MM.1S (cell line): Measurements from ENCODE around the gene FERMT2.

ENCODE experiments used
- DNase-seq: peaks from one replicate; pipeline ENCODE4 v3.0.0-alpha.2; 2015
- H2AFZ ChIP-seq: fragments of 300-600 bp; sonication (generic); 2 replicates; pipeline ENCODE4 v1.6.0; 2016; ENCODE audit warnings: antibody characterized with exemption, low read length
- H3F3A ChIP-seq: fragments of 300-600 bp; sonication (generic); 2 replicates; pipeline ENCODE4 v1.6.1; 2016; ENCODE audit warnings: mild to moderate bottlenecking, antibody characterized with exemption, low read length, moderate library complexity, mixed read lengths; ENCODE audit not compliant: insufficient read depth
- H3K27ac ChIP-seq: fragments of 300-600 bp; sonication (generic); 2 replicates; pipeline ENCODE4 v1.5.1; 2016; ENCODE audit warnings: mild to moderate bottlenecking, low read length
- H3K27me3 ChIP-seq: fragments of 300-600 bp; sonication (generic); replicated peaks from 2 replicates; pipeline ENCODE4 v1.6.0; 2016; ENCODE audit warnings: low read length; ENCODE audit not compliant: insufficient read depth
- H3K36me3 ChIP-seq: fragments of 300-600 bp; sonication (generic); replicated peaks from 2 replicates; pipeline ENCODE4 v1.6.1; 2016; ENCODE audit warnings: mild to moderate bottlenecking, low read length, mixed read lengths; ENCODE audit not compliant: insufficient read depth
- H3K4me1 ChIP-seq: fragments of 300-600 bp; sonication (generic); 2 replicates; pipeline ENCODE4 v1.6.1; 2016; ENCODE audit warnings: low read length, mixed read lengths
- H3K4me2 ChIP-seq: fragments of 300-600 bp; sonication (generic); 2 replicates; pipeline ENCODE4 v1.6.0; 2016; ENCODE audit warnings: low read depth, low read length
- H3K4me3 ChIP-seq: fragments of 300-600 bp; sonication (generic); 2 replicates; pipeline ENCODE4 v1.5.1; 2016; ENCODE audit warnings: low read length, mixed read lengths
- H3K79me2 ChIP-seq: fragments of 300-600 bp; sonication (generic); 2 replicates; pipeline ENCODE4 v1.6.1; 2016; ENCODE audit warnings: mixed run types, low read length, mixed read lengths
- H3K9ac ChIP-seq: fragments of 300-600 bp; sonication (generic); 2 replicates; pipeline ENCODE4 v1.6.1; 2016; ENCODE audit warnings: low read length, mixed read lengths
- H3K9me2 ChIP-seq: fragments of 300-600 bp; sonication (generic); replicated peaks from 2 replicates; pipeline ENCODE4 v1.6.1; 2016; ENCODE audit warnings: mild to moderate bottlenecking, low read length, mixed read lengths; ENCODE audit not compliant: insufficient read depth
- H3K9me3 ChIP-seq: fragments of 300-600 bp; sonication (generic); replicated peaks from 2 replicates; pipeline ENCODE4 v1.6.1; 2016; ENCODE audit warnings: mild to moderate bottlenecking, low read length, mixed read lengths; ENCODE audit not compliant: insufficient read depth
- H4K20me1 ChIP-seq: fragments of 300-600 bp; sonication (generic); 2 replicates; pipeline ENCODE4 v1.6.1; 2016; ENCODE audit warnings: mild to moderate bottlenecking, low read length, moderate library complexity, mixed read lengths; ENCODE audit not compliant: insufficient read depth
- EZH2 ChIP-seq: fragments of 300-600 bp; sonication (generic); optimal IDR thresholded peaks from 2 replicates; pipeline ENCODE3; 2017; ENCODE audit warnings: low read depth, mild to moderate bottlenecking, antibody characterized with exemption, low read length, mixed read lengths
- EZH2phosphoT487 ChIP-seq: fragments of 300-600 bp; sonication (generic); IDR thresholded peaks from 2 replicates; pipeline ENCODE4 v1.6.1; 2018; ENCODE audit warnings: antibody characterized with exemption, low read length
- TF ChIP-seq, protein P1 (sequence below): fragments of 300-600 bp; sonication (generic); IDR thresholded peaks from 2 replicates; pipeline ENCODE4 v1.5.1; 2016; ENCODE audit warnings: antibody characterized with exemption, low read length, mixed read lengths

The FERMT2 gene

DNA sequence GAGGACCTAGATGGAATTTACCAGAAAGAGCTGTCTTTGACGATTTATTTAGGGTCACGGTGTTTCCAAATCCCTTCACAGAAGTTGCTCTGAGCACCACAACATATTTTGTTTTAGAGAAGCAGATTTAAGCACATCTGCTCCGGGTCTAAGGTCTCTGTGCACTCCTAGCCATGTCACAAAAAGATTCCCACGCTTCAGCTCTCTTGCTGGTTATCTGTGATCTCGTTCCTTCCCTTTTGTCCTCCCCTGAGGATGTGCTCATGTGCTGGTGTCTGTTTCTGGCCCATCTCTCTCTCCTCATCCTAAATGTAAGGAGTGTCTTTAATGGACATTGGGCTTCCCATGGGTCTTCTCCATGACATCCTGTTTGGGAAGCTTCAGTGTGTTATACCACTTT lies 105.8 kb downstream of the FERMT2 start:
- H3K27ac ChIP-seq: no peak overlapping the region
- no peaks in the 10 kb centered on the region for H3K9me3 ChIP-seq
- TF ChIP-seq, protein P1, sequence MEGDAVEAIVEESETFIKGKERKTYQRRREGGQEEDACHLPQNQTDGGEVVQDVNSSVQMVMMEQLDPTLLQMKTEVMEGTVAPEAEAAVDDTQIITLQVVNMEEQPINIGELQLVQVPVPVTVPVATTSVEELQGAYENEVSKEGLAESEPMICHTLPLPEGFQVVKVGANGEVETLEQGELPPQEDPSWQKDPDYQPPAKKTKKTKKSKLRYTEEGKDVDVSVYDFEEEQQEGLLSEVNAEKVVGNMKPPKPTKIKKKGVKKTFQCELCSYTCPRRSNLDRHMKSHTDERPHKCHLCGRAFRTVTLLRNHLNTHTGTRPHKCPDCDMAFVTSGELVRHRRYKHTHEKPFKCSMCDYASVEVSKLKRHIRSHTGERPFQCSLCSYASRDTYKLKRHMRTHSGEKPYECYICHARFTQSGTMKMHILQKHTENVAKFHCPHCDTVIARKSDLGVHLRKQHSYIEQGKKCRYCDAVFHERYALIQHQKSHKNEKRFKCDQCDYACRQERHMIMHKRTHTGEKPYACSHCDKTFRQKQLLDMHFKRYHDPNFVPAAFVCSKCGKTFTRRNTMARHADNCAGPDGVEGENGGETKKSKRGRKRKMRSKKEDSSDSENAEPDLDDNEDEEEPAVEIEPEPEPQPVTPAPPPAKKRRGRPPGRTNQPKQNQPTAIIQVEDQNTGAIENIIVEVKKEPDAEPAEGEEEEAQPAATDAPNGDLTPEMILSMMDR: no peak
- TF ChIP-seq EZH2phosphoT487 (no peak), EZH2 (no peak)
- DNase-seq: no peak
- no peaks in the 10 kb centered on the region for H3F3A ChIP-seq
- H3K9ac ChIP-seq: no peak overlapping the region
- no peak overlapping the region for H3K4me2 ChIP-seq
- no peak overlapping the region for H2AFZ ChIP-seq
- H4K20me1 ChIP-seq: no peaks in the 10 kb centered on the region
- no peaks in the 10 kb centered on the region for H3K9me2 ChIP-seq
- no peaks in the 10 kb centered on the region for H3K4me1 ChIP-seq
- H3K27me3 ChIP-seq: no peaks in the 10 kb centered on the region
- H3K4me3 ChIP-seq: no peak overlapping the region
- H3K79me2 ChIP-seq: no peaks in the 10 kb centered on the region
- H3K36me3 ChIP-seq: no peaks in the 10 kb centered on the region

DNA sequence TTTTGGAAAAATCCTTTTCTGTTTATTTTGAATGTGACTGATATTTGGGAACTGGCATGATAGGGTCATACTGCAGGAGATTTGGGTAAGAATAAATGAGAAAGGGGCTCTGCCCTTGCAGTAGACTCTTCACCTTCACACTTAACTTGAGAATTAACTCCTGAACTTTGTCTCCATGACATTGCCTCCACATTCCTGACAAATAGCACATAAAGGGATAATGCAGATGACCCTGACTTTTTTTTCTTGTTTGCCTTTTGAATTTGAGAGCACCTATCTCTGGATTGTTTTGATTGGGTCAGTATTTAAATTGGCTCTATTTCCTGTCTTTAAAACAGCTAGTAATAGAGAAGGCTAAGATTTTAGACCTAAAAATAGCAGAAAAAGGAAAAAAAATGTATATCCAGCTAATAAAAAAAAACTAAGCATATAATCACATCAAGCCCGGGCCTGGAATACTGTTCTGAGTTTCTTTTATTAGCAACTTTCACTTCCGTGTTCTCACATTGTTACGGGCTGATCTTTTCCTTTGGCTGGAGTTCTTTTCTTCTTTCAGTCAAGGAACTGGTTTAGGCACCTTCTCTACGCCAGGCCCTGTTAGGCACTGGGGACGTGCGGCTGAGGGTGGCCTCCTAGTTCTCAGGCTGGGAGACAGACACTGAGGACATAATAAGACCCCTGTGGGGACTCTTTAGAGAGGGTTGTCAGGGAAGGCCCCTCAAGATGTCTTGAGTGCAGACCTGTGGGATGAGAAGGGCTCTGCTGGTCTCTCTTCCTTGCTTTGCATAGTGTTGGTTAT lies 106.4 kb downstream of the FERMT2 start:
- no peaks in the 10 kb centered on the region for H3K79me2 ChIP-seq
- no peaks in the 10 kb centered on the region for H3K36me3 ChIP-seq
- H4K20me1 ChIP-seq: no peaks in the 10 kb centered on the region
- no peak overlapping the region for H3K4me2 ChIP-seq
- H3K9me3 ChIP-seq: no peaks in the 10 kb centered on the region
- no peaks in the 10 kb centered on the region for H3F3A ChIP-seq
- no peak overlapping the region for H3K9ac ChIP-seq
- no peaks in the 10 kb centered on the region for H3K4me1 ChIP-seq
- no peak overlapping the region for H3K4me3 ChIP-seq
- H3K9me2 ChIP-seq: no peaks in the 10 kb centered on the region
- H2AFZ ChIP-seq: no peak overlapping the region
- TF ChIP-seq EZH2phosphoT487: no peak
- TF ChIP-seq EZH2: no peak
- TF ChIP-seq, protein P1: no peak
- no peak for DNase-seq
- H3K27ac ChIP-seq: no peak overlapping the region
- H3K27me3 ChIP-seq: no peaks in the 10 kb centered on the region

DNA sequence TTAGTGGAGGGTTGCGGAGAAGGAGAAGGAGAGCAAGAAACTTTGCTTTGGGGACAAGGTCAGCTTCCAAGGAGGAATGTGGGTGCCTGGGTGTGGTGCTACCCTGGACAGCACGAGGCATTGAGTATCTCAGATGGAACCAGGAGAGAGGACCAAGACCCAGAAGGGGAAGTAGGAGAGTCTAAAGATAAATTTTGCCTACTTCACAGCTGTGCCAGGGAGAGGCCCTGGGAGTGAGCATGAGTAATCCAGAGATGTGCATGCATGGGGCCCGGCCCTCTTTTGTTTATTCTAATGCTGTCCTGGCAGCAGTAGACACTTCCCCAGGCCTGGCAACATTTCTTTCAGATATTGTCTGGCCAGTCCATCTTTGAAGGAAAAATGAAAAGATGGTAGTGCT lies 110.0 kb downstream of the FERMT2 start:
- H3K4me1 ChIP-seq: no peaks in the 10 kb centered on the region
- H3K79me2 ChIP-seq: no peaks in the 10 kb centered on the region
- H3K27me3 ChIP-seq: no peaks in the 10 kb centered on the region
- no peaks in the 10 kb centered on the region for H3K9me3 ChIP-seq
- no peaks in the 10 kb centered on the region for H4K20me1 ChIP-seq
- H3K4me2 ChIP-seq: no peak overlapping the region
- no peaks in the 10 kb centered on the region for H3K36me3 ChIP-seq
- H2AFZ ChIP-seq: no peak overlapping the region
- no peak for TF ChIP-seq EZH2
- TF ChIP-seq, protein P1: no peak
- TF ChIP-seq EZH2phosphoT487: no peak
- no peak overlapping the region for H3K4me3 ChIP-seq
- no peaks in the 10 kb centered on the region for H3F3A ChIP-seq
- no peak for DNase-seq
- H3K27ac ChIP-seq: no peak overlapping the region
- no peak overlapping the region for H3K9ac ChIP-seq
- no peaks in the 10 kb centered on the region for H3K9me2 ChIP-seq
